Peyer's patch (tissue), 4 donors: ENCODE data around the gene STOML2.

Experiments used
- POLR2A ChIP-seq, 2 donors: fragments of 450-650 bp; IDR thresholded peaks; one replicate each; pipeline ENCODE4 v1.5.1; 2017; ENCODE audit warnings: antibody characterized with exemption in 2 of 2, mild to moderate bottlenecking in 2 of 2, moderate library complexity in 2 of 2
- TF ChIP-seq, protein P1 (sequence below), 6 experiments: fragments of 450-650 bp in 4 of 6; fragments of 200-600 bp in 2 of 6; sonication (generic) in 1 of 6; IDR thresholded peaks; one replicate each; pipeline ENCODE4 v1.5.1; 2017 to 2019; ENCODE audit warnings: antibody characterized with exemption in 6 of 6, mild to moderate bottlenecking in 3 of 6, moderate library complexity in 1 of 6

DNA sequence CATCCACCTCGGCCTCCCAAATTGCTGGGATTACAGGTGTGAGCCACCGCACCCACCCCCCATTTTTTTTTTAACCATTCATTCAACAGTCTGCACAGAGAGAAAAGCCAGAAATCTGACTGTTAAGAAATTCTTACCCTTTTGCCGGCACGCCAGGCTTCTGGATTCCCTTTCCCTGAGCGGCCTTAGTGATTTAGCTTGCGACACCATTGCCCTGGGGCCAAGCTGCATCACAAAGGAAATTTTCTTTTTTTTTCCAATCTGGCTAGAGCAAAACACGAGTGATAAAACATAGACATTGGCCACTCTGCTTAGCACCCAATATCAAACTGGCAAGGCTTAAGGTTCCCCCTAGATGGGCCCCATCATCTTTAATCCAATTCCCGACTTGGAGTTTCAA is 33.9 kb upstream of the STOML2 start:
- TF ChIP-seq, protein P1, sequence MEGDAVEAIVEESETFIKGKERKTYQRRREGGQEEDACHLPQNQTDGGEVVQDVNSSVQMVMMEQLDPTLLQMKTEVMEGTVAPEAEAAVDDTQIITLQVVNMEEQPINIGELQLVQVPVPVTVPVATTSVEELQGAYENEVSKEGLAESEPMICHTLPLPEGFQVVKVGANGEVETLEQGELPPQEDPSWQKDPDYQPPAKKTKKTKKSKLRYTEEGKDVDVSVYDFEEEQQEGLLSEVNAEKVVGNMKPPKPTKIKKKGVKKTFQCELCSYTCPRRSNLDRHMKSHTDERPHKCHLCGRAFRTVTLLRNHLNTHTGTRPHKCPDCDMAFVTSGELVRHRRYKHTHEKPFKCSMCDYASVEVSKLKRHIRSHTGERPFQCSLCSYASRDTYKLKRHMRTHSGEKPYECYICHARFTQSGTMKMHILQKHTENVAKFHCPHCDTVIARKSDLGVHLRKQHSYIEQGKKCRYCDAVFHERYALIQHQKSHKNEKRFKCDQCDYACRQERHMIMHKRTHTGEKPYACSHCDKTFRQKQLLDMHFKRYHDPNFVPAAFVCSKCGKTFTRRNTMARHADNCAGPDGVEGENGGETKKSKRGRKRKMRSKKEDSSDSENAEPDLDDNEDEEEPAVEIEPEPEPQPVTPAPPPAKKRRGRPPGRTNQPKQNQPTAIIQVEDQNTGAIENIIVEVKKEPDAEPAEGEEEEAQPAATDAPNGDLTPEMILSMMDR (IDR thresholded peaks at IDR 0.05): no peak
- TF ChIP-seq POLR2A (IDR thresholded peaks at IDR 0.05): no peak
